ENCODE results near the gene OSBPL9.

DNA sequence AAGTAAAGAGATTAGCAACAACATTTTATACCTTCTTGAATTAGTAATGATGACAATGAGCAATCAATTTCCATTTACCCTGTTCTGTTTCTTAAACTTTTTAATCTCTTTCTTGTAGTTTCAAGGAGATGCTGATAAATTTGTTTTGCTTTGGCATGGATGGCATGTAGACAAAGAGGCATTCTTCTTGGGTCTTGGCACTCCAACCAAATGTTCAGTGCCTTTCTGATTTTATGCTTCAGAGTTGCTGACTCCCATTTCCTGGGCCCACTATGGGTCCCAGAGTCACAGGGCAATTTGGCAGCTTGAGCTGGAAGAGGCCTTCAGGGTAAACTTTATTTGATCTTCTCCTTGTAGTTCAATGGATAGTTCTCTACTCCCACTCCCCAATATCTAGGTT lies 42.1 kb upstream of the OSBPL9 start:
- no peak for TF ChIP-seq POLR2A (IDR thresholded peaks at IDR 0.05)
- TF ChIP-seq, protein P1, sequence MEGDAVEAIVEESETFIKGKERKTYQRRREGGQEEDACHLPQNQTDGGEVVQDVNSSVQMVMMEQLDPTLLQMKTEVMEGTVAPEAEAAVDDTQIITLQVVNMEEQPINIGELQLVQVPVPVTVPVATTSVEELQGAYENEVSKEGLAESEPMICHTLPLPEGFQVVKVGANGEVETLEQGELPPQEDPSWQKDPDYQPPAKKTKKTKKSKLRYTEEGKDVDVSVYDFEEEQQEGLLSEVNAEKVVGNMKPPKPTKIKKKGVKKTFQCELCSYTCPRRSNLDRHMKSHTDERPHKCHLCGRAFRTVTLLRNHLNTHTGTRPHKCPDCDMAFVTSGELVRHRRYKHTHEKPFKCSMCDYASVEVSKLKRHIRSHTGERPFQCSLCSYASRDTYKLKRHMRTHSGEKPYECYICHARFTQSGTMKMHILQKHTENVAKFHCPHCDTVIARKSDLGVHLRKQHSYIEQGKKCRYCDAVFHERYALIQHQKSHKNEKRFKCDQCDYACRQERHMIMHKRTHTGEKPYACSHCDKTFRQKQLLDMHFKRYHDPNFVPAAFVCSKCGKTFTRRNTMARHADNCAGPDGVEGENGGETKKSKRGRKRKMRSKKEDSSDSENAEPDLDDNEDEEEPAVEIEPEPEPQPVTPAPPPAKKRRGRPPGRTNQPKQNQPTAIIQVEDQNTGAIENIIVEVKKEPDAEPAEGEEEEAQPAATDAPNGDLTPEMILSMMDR (IDR thresholded peaks at IDR 0.05): no peak
